Astrocyte (in vitro differentiated cells and primary cell): ENCODE results near the gene MICAL2.

Experiments
- EZH2 ChIP-seq: IDR thresholded peaks from 2 replicates; pipeline ENCODE4 v1.6.1; 2012; ENCODE audit warnings: mild to moderate bottlenecking, low read length, inconsistent platforms; ENCODE audit not compliant: insufficient read depth
- TF ChIP-seq, protein P1 (sequence below): IDR thresholded peaks from 2 replicates; pipeline ENCODE4 v1.5.1; 2011; ENCODE audit warnings: low read depth, mild to moderate bottlenecking, inconsistent platforms, low read length, moderate library complexity; ENCODE audit not compliant: insufficient read depth

DNA sequence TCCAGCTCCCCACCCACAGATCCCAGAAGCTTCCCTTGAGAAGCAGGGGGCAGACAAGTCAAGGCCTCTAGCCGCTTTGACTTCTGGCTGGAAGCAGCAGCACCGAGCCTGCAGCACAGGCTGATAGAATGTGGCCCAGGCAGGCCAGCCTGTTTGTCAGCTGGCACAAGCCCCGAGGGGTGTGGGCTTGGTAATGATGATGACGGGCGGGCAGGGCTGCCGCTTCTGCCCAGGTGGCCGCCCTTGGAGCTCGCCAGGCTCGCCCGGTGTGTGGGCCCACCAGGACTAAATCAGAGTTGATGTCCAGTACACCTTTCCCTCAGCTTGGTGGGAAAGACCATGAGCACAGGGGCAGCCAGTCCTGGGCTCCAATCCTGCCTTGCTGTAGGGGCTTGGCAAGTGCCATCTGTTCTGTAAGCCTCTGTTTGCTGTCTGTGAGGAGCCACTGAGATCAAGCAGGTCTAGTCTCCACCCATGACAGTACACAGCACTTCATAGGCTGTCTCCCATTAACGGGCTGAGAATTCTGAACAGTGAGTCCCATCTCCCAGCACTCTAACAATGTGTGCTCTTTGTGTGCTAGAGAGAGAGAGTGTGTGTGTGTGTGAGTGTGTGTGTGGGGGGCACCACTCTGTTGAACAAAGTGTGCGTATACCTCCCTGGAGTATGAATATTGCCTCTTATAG, 26.8 kb downstream of the MICAL2 start:
- TF ChIP-seq, protein P1, sequence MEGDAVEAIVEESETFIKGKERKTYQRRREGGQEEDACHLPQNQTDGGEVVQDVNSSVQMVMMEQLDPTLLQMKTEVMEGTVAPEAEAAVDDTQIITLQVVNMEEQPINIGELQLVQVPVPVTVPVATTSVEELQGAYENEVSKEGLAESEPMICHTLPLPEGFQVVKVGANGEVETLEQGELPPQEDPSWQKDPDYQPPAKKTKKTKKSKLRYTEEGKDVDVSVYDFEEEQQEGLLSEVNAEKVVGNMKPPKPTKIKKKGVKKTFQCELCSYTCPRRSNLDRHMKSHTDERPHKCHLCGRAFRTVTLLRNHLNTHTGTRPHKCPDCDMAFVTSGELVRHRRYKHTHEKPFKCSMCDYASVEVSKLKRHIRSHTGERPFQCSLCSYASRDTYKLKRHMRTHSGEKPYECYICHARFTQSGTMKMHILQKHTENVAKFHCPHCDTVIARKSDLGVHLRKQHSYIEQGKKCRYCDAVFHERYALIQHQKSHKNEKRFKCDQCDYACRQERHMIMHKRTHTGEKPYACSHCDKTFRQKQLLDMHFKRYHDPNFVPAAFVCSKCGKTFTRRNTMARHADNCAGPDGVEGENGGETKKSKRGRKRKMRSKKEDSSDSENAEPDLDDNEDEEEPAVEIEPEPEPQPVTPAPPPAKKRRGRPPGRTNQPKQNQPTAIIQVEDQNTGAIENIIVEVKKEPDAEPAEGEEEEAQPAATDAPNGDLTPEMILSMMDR: no peak
- no peak for TF ChIP-seq EZH2
